Activated CD8-positive, alpha-beta memory T cell treated with anti-CD3 and anti-CD28 coated beads for 48 hours (primary cell): Measurements from ENCODE around the gene ZFP1.
"Not testable (repeated sequence)": the region's sequence is repeated elsewhere in the genome, so short reads cannot be mapped to it uniquely, and the experiment has no call there.

Source experiments
- DNase-seq, 3 experiments: peaks; one replicate each; pipeline ENCODE4 v3.0.0-alpha.2; 2020; ENCODE audit warnings: low read depth in 2 of 3, low spot score in 2 of 3

Gene ZFP1

GRCh38 chr16:75203096-75203495, 54.8 kb downstream of the ZFP1 start:
- no peak for DNase-seq

- DNase-seq: no peak
These were observed 55.5 kb downstream of the ZFP1 start for GRCh38 chr16:75203667-75204409.

- DNase-seq: no peak
These were observed 56.1 kb downstream of the ZFP1 start for GRCh38 chr16:75204410-75204758.

GRCh38 chr16:75204905-75205304, 56.6 kb downstream of the ZFP1 start:
- not testable (repeated sequence) for DNase-seq

GRCh38 chr16:75205438-75205837, 57.1 kb downstream of the ZFP1 start:
- DNase-seq: not testable (repeated sequence)

- DNase-seq: not testable (repeated sequence)
These were observed 57.8 kb downstream of the ZFP1 start for GRCh38 chr16:75205961-75206748.

- DNase-seq: no peak
These were observed 58.6 kb downstream of the ZFP1 start, which contains the start of gene CTRB2 for GRCh38 chr16:75206749-75207451. Gene CTRB2, minus strand, starts transcription at chr16:75207161. Its CDS starts 20 bp downstream, at chr16:75207141.

GRCh38 chr16:75207831-75208230, 59.5 kb downstream of the ZFP1 start:
- DNase-seq: no peak

- DNase-seq: no peak
These were observed 60.0 kb downstream of the ZFP1 start for GRCh38 chr16:75208242-75208825.

GRCh38 chr16:75208861-75209505, 60.7 kb downstream of the ZFP1 start:
- DNase-seq: no peak

GRCh38 chr16:75209514-75209913, 61.2 kb downstream of the ZFP1 start:
- not testable (repeated sequence) for DNase-seq

- DNase-seq: no peak
These were observed 61.6 kb downstream of the ZFP1 start for GRCh38 chr16:75209944-75210343.

GRCh38 chr16:75211286-75211685, 63.0 kb downstream of the ZFP1 start:
- DNase-seq: not testable (repeated sequence)

GRCh38 chr16:75216127-75216526, 67.8 kb downstream of the ZFP1 start:
- DNase-seq: no peak

- no peak for DNase-seq
These were observed 68.3 kb downstream of the ZFP1 start for GRCh38 chr16:75216576-75216975.

GRCh38 chr16:75217389-75217851, 69.1 kb downstream of the ZFP1 start:
- no peak for DNase-seq

- DNase-seq: no peak
These were observed 70.1 kb downstream of the ZFP1 start, which contains the start of gene CTRB1 for GRCh38 chr16:75218256-75219076. Gene CTRB1, plus strand, starts transcription at chr16:75218988. Its CDS starts 20 bp downstream, at chr16:75219008.

- no peak for DNase-seq
These were observed 70.8 kb downstream of the ZFP1 start for GRCh38 chr16:75219088-75219487.

GRCh38 chr16:75219838-75220237, 71.5 kb downstream of the ZFP1 start:
- no peak for DNase-seq
